ENCODE measurements around the gene C6orf120.

DNA sequence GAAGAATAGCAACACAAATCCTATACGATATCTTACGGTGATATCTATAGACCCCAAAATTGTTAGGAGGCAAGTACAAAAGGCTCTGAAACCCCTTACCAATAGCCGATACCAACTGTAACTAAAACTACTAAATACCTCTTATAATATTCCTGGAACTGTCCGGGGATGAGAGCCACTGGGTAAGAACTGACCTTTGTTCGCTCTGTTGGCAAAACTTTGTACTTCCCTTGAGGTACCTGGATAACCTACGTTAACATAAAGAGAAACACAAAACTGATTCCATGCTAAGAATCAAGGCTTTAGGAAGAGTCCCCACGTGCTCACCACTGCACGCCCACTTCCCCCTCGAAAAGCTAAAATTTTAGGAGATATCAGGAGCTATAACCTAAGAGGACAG is 12.7 kb downstream of the C6orf120 start:
- TF ChIP-seq, protein P1, sequence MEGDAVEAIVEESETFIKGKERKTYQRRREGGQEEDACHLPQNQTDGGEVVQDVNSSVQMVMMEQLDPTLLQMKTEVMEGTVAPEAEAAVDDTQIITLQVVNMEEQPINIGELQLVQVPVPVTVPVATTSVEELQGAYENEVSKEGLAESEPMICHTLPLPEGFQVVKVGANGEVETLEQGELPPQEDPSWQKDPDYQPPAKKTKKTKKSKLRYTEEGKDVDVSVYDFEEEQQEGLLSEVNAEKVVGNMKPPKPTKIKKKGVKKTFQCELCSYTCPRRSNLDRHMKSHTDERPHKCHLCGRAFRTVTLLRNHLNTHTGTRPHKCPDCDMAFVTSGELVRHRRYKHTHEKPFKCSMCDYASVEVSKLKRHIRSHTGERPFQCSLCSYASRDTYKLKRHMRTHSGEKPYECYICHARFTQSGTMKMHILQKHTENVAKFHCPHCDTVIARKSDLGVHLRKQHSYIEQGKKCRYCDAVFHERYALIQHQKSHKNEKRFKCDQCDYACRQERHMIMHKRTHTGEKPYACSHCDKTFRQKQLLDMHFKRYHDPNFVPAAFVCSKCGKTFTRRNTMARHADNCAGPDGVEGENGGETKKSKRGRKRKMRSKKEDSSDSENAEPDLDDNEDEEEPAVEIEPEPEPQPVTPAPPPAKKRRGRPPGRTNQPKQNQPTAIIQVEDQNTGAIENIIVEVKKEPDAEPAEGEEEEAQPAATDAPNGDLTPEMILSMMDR (IDR thresholded peaks at IDR 0.05): no peak
- no peak for TF ChIP-seq POLR2A (IDR thresholded peaks at IDR 0.05)
